Thoracic aorta (tissue), 2 donors: ENCODE measurements around the gene ESYT3. TPM values are rescaled to one million over a fixed set of nuclear protein-coding genes. Genes with fewer than 3 reads are reported as not detected.
A peak's percentile ranks its signal among the peaks of the same experiment; 100 is the strongest.
"Not testable (repeated sequence)": the region's sequence is repeated elsewhere in the genome, so short reads cannot be mapped to it uniquely, and the experiment has no call there.

ENCODE experiments used
- ATAC-seq: fragments of 150-250 bp; one replicate; pipeline ENCODE4 v1.8.0; 2017; ENCODE audit warnings: low read depth; ENCODE audit not compliant: insufficient number of reproducible peaks, low FRiP score
- DNase-seq: peaks from one replicate; pipeline ENCODE4 v3.0.0-alpha.2; 2020; ENCODE audit warnings: low spot score
- H3K27ac ChIP-seq, 2 donors: fragments of 200-600 bp; sonication (generic); 1 replicate in 1 of 2; 2 replicates in 1 of 2; pipeline ENCODE4 v1.5.1; 2016; ENCODE audit warnings: mild to moderate bottlenecking in 2 of 2, moderate library complexity in 2 of 2
- H3K27me3 ChIP-seq: fragments of 200-600 bp; sonication (generic); replicated peaks from 2 replicates; pipeline ENCODE4 v1.6.0; 2016; ENCODE audit warnings: mild to moderate bottlenecking; ENCODE audit not compliant: insufficient read depth
- H3K36me3 ChIP-seq: fragments of 200-600 bp; sonication (generic); one replicate; pipeline ENCODE4 v1.5.1; 2016
- H3K4me1 ChIP-seq, 2 donors: fragments of 200-600 bp; sonication (generic); 1 replicate in 1 of 2; 2 replicates in 1 of 2; pipeline versions ENCODE4 v1.5.1 to v1.6.0; 2016; ENCODE audit warnings: low read depth in 2 of 2, mild to moderate bottlenecking in 1 of 2; ENCODE audit not compliant: control insufficient read depth in 1 of 2
- H3K4me3 ChIP-seq: fragments of 200-600 bp; sonication (generic); 2 replicates; pipeline ENCODE4 v1.5.1; 2016; ENCODE audit warnings: mild to moderate bottlenecking
- H3K9me3 ChIP-seq: fragments of 200-600 bp; sonication (generic); 2 replicates; pipeline ENCODE4 v1.5.1; 2016
- CTCF ChIP-seq: fragments of 200-600 bp; sonication (generic); IDR thresholded peaks from one replicate; pipeline ENCODE4 v1.5.1; 2019; ENCODE audit warnings: antibody characterized with exemption
- total RNA-seq, 2 donors: library from RNA; depleted of rRNA; stranded (reverse); fragments of >200 nt; gene quantifications; one replicate each; pipeline versions ENCODE4 v1.1.0 to v1.2.3, GENCODE V29; 2016

The ESYT3 gene
- total RNA-seq, 2 donors from 2014 or later: 1.9 to 7.1 TPM

- TF ChIP-seq CTCF: no peak
- H3K27me3 ChIP-seq: no peaks in the 10 kb centered on the region
- H3K9me3 ChIP-seq: no peaks in the 10 kb centered on the region
- no peak overlapping the region for H3K27ac ChIP-seq
- H3K4me3 ChIP-seq: no peak overlapping the region
- DNase-seq (no peak), ATAC-seq (no peak)
- H3K4me1 ChIP-seq: no peaks in the 10 kb centered on the region
- H3K36me3 ChIP-seq: peaks cover 16% of the 10 kb centered on the region
Measured at GRCh38 chr3:138408751-138409570, 25.5 kb upstream of the ESYT3 start.

GRCh38 chr3:138412821-138413551 is 21.4 kb upstream of the ESYT3 start:
- no peaks in the 10 kb centered on the region for H3K4me1 ChIP-seq
- ATAC-seq (no peak), DNase-seq (no peak)
- no peaks in the 10 kb centered on the region for H3K27me3 ChIP-seq
- no peak overlapping the region for H3K4me3 ChIP-seq
- H3K27ac ChIP-seq: no peak overlapping the region
- no peak for TF ChIP-seq CTCF
- no peaks in the 10 kb centered on the region for H3K9me3 ChIP-seq
- no peaks in the 10 kb centered on the region for H3K36me3 ChIP-seq

- H3K27me3 ChIP-seq, H3K4me3 ChIP-seq, ATAC-seq, H3K27ac ChIP-seq, H3K9me3 ChIP-seq, H3K36me3 ChIP-seq, DNase-seq, H3K4me1 ChIP-seq: not testable (repeated sequence)
Measured at GRCh38 chr3:138416236-138416635, 18.2 kb upstream of the ESYT3 start.

GRCh38 chr3:138417559-138417982 is 16.8 kb upstream of the ESYT3 start:
- H3K36me3 ChIP-seq: no peaks in the 10 kb centered on the region
- ATAC-seq: no peak
- no peaks in the 10 kb centered on the region for H3K27me3 ChIP-seq
- no peaks in the 10 kb centered on the region for H3K9me3 ChIP-seq
- no peak overlapping the region for H3K4me3 ChIP-seq
- no peaks in the 10 kb centered on the region for H3K4me1 ChIP-seq
- peak; percentile 23 for DNase-seq
- H3K27ac ChIP-seq: no peak overlapping the region
- peak; percentile 87 for TF ChIP-seq CTCF

GRCh38 chr3:138418601-138419206 is 15.7 kb upstream of the ESYT3 start:
- DNase-seq (no peak), ATAC-seq (no peak)
- no peaks in the 10 kb centered on the region for H3K36me3 ChIP-seq
- H3K4me1 ChIP-seq: no peaks in the 10 kb centered on the region
- H3K27ac ChIP-seq: no peak overlapping the region
- no peak for TF ChIP-seq CTCF
- no peaks in the 10 kb centered on the region for H3K9me3 ChIP-seq
- H3K4me3 ChIP-seq: no peak overlapping the region
- no peaks in the 10 kb centered on the region for H3K27me3 ChIP-seq
